Measurements from ENCODE around the gene AGO3.
"Not testable (repeated sequence)": the region's sequence is repeated elsewhere in the genome, so short reads cannot be mapped to it uniquely, and the experiment has no call there.

The AGO3 gene

GRCh38 chr1:35924838-35925237 lies 6.1 kb upstream of the AGO3 start:
- no peak for DNase-seq (ENCODE audit: low read depth, low spot score)

GRCh38 chr1:35925741-35926140 lies 5.2 kb upstream of the AGO3 start:
- no peak for DNase-seq (ENCODE audit: low read depth, low spot score)

GRCh38 chr1:35927472-35927871 lies 3.4 kb upstream of the AGO3 start:
- no peak for DNase-seq (ENCODE audit: low read depth, low spot score)

- DNase-seq (ENCODE audit: low read depth, low spot score): no peak
Measured at GRCh38 chr1:35929730-35930592, 944 bp upstream of the AGO3 start.

GRCh38 chr1:35931446-35932157 lies 697 bp downstream of the AGO3 start:
- no peak for DNase-seq (ENCODE audit: low read depth, low spot score)

- no peak for DNase-seq (ENCODE audit: low read depth, low spot score)
Measured at GRCh38 chr1:35932158-35932636, 1.3 kb downstream of the AGO3 start.

GRCh38 chr1:35932941-35933340 lies 2.0 kb downstream of the AGO3 start:
- no peak for DNase-seq (ENCODE audit: low read depth, low spot score)

- no peak for DNase-seq (ENCODE audit: low read depth, low spot score)
Measured at GRCh38 chr1:35935442-35936388, 4.8 kb downstream of the AGO3 start.

GRCh38 chr1:35936838-35937237 lies 5.9 kb downstream of the AGO3 start:
- DNase-seq (ENCODE audit: low read depth, low spot score): no peak

- DNase-seq (ENCODE audit: low read depth, low spot score): no peak
Measured at GRCh38 chr1:35939484-35939883, 8.6 kb downstream of the AGO3 start.

- DNase-seq (ENCODE audit: low read depth, low spot score): no peak
Measured at GRCh38 chr1:35945327-35945726, 14.4 kb downstream of the AGO3 start.

GRCh38 chr1:35947547-35947946 lies 16.6 kb downstream of the AGO3 start:
- DNase-seq (ENCODE audit: low read depth, low spot score): no peak

- DNase-seq (ENCODE audit: low read depth, low spot score): no peak
Measured at GRCh38 chr1:35958558-35958957, 27.7 kb downstream of the AGO3 start.

GRCh38 chr1:35959304-35959703 lies 28.4 kb downstream of the AGO3 start:
- no peak for DNase-seq (ENCODE audit: low read depth, low spot score)

GRCh38 chr1:35962952-35963351 lies 32.0 kb downstream of the AGO3 start:
- DNase-seq (ENCODE audit: low read depth, low spot score): no peak

GRCh38 chr1:35964277-35964676 lies 33.4 kb downstream of the AGO3 start:
- not testable (repeated sequence) for DNase-seq (ENCODE audit: low read depth, low spot score)

GRCh38 chr1:35968396-35968795 lies 37.5 kb downstream of the AGO3 start:
- DNase-seq (ENCODE audit: low read depth, low spot score): no peak

- DNase-seq (ENCODE audit: low read depth, low spot score): no peak
Measured at GRCh38 chr1:35971601-35972000, 40.7 kb downstream of the AGO3 start.

GRCh38 chr1:35972631-35973030 lies 41.7 kb downstream of the AGO3 start:
- DNase-seq (ENCODE audit: low read depth, low spot score): not testable (repeated sequence)

- no peak for DNase-seq (ENCODE audit: low read depth, low spot score)
Measured at GRCh38 chr1:35980090-35980489, 49.2 kb downstream of the AGO3 start.

GRCh38 chr1:35988237-35988636 lies 57.3 kb downstream of the AGO3 start:
- DNase-seq (ENCODE audit: low read depth, low spot score): no peak

Measured in activated CD4-positive, CD25-positive, alpha-beta regulatory T cell treated with anti-CD3 and anti-CD28 coated beads, Interleukin-2, amount 50 U/mL, for 16 hours (primary cell).